MM.1S (cell line): ENCODE data around the gene SRGAP2B.
"Not testable (repeated sequence)": the region's sequence is repeated elsewhere in the genome, so short reads cannot be mapped to it uniquely, and the experiment has no call there.

Experiments used
- EZH2 ChIP-seq: fragments of 300-600 bp; sonication (generic); optimal IDR thresholded peaks from 2 replicates; pipeline ENCODE3; 2017; ENCODE audit warnings: low read depth, mild to moderate bottlenecking, antibody characterized with exemption, low read length, mixed read lengths
- EZH2phosphoT487 ChIP-seq: fragments of 300-600 bp; sonication (generic); IDR thresholded peaks from 2 replicates; pipeline ENCODE4 v1.6.1; 2018; ENCODE audit warnings: antibody characterized with exemption, low read length
- TF ChIP-seq, protein P1 (sequence below): fragments of 300-600 bp; sonication (generic); IDR thresholded peaks from 2 replicates; pipeline ENCODE4 v1.5.1; 2016; ENCODE audit warnings: antibody characterized with exemption, low read length, mixed read lengths

DNA sequence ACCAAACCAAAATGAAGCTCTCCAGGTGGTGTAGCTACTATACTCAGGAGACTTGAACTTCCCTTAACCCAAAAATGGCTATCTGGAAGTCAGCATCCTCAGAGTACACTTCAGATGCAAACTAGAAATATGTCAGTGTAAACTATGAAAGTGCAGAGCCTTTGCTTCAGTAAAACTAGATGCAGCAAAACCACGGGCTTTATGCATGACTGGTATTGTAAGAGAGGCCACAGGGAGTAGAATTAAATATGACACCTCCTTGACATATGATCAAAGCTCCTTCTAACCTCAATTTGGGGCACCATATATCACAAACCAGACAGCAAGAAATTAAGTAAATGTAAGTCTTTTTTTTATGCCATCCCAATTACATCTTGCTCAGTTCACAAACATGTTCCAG is 47.6 kb downstream of the SRGAP2B start:
- TF ChIP-seq, protein P1, sequence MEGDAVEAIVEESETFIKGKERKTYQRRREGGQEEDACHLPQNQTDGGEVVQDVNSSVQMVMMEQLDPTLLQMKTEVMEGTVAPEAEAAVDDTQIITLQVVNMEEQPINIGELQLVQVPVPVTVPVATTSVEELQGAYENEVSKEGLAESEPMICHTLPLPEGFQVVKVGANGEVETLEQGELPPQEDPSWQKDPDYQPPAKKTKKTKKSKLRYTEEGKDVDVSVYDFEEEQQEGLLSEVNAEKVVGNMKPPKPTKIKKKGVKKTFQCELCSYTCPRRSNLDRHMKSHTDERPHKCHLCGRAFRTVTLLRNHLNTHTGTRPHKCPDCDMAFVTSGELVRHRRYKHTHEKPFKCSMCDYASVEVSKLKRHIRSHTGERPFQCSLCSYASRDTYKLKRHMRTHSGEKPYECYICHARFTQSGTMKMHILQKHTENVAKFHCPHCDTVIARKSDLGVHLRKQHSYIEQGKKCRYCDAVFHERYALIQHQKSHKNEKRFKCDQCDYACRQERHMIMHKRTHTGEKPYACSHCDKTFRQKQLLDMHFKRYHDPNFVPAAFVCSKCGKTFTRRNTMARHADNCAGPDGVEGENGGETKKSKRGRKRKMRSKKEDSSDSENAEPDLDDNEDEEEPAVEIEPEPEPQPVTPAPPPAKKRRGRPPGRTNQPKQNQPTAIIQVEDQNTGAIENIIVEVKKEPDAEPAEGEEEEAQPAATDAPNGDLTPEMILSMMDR = not testable (repeated sequence)
- TF ChIP-seq EZH2, EZH2phosphoT487: not testable (repeated sequence)
